HG03139 (cell line): ENCODE measurements around the gene CATSPER3.

Source experiments
- ATAC-seq: cut with Tn5 transposase; IDR thresholded peaks from one replicate; pipeline ENCODE4 v1.9.1; 2021; ENCODE audit not compliant: unreplicated experiment

CATSPER3 gene

GRCh38 chr5:135058331-135058732, 90.6 kb downstream of the CATSPER3 start:
- no peak for ATAC-seq

GRCh38 chr5:135059000-135059923, 91.6 kb downstream of the CATSPER3 start:
- no peak for ATAC-seq

- ATAC-seq, result no peak
Observed at GRCh38 chr5:135060021-135060420, 92.3 kb downstream of the CATSPER3 start.

DNA sequence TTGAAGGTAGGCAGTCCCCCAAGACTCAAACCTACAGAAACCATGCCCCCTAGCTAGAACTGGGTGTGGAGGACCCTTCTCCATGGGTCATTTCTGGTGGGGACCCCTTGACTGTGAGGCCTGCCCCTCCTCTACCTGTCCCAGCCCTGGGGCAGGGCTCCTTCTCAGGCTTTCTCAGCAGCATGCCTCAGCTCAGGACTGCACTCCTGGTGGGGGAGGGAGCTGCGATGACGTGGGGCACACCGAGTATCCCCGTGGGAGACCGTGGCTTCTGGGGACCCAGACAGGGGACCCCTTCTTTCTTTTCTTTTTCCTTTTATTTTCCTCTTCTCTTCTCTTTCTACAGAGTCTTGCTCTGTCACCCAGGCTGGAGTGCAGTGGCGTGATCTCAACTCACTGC, 93.3 kb downstream of the CATSPER3 start:
- no peak for ATAC-seq
